ENCODE results near the gene MAP3K14. TPM values are rescaled to one million over a fixed set of nuclear protein-coding genes. Genes with fewer than 3 reads are reported as not detected.

Gene MAP3K14
- polyA plus RNA-seq, 1 of the 3 experiments (the other 2 are of a cell fraction): 11.9 TPM

DNA sequence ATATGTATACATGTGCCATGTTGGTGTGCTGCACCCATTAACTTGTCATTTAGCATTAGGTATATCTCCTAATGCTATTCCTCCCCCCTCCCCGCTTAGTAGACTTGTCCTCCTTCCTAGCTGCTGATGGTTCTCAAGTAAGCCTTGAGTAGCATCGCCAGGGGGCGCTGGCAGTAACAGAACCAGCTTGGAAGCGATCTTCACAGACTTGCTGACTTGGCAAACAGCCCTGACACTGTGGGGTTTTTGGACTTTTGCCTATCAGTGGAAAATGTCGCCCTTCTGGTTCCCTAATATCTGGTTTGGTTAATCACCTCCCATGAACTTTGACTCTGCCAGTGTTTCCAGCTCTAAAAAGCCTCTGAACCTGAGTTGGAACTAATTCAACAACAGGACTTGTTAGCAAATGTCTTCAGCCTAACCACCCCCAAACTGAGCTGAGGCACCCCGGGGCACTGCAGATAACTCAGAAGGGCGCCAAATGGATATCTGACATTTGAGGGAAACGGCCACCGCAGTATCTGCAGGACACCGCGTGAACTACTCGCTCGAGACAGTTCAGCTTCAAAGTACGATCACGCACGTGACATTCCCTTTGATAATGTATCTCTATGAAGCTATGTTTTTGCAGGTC, 39.5 kb downstream of the MAP3K14 start (continued):
- TF ChIP-seq, protein P1, sequence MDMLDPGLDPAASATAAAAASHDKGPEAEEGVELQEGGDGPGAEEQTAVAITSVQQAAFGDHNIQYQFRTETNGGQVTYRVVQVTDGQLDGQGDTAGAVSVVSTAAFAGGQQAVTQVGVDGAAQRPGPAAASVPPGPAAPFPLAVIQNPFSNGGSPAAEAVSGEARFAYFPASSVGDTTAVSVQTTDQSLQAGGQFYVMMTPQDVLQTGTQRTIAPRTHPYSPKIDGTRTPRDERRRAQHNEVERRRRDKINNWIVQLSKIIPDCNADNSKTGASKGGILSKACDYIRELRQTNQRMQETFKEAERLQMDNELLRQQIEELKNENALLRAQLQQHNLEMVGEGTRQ (IDR thresholded peaks at IDR 0.05; ENCODE audit: borderline replicate concordance, low read depth, low read length): no peak
- TF ChIP-seq EZH2phosphoT487 (IDR thresholded peaks at IDR 0.05; ENCODE audit: borderline replicate concordance, low read depth) (no peak), TAF1 (IDR thresholded peaks at IDR 0.05; ENCODE audit: borderline replicate concordance, low read depth, low read length) (no peak), FOXM1 (IDR thresholded peaks at IDR 0.05; ENCODE audit: low read depth) (no peak), RAD21 (IDR thresholded peaks at IDR 0.05; ENCODE audit: low read length) (peak; percentile 78), FOSL2 (IDR thresholded peaks at IDR 0.05; ENCODE audit: borderline replicate concordance, low read depth) (no peak)
- TF ChIP-seq, protein P2, sequence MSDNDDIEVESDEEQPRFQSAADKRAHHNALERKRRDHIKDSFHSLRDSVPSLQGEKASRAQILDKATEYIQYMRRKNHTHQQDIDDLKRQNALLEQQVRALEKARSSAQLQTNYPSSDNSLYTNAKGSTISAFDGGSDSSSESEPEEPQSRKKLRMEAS (IDR thresholded peaks at IDR 0.05; ENCODE audit: low read depth): no peak

DNA sequence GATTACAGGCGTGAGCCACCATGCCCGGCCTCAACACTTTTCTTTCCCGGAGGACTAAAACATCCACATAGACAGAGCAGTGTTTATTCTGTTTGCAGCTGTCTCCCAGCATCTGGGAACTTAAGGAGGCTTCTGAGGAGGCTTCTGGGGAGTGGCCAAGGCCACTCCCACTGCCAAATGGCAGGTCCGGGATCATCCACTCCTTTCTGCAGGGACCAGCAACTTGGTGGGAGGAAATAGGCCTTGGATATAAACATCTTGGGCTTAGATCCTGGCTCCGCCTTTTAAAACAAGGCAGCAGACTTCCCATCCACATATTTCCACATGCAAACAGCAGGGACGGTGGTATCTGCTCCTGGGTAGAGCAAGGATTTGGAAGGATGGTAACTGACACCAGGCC, 40.8 kb downstream of the MAP3K14 start:
- Histone ChIP-seq H2AFZ (ENCODE audit: low read depth) (no peak overlapping the region), H4K20me1 (ENCODE audit: insufficient read depth) (peaks cover 17% of the 10 kb centered on the region; the same call in 1 of the 2 replicates), H3K9me2 (no peaks in the 10 kb centered on the region), H3F3A (replicated peaks; ENCODE audit: insufficient read depth) (peaks cover 30% of the 10 kb centered on the region), H3K36me3 (replicated peaks in 1 of 2; ENCODE audit: control insufficient read depth in 1 of 2, insufficient read depth in 2 of 2, low read length in 1 of 2) (peaks cover 16 to 46% of the 10 kb centered on the region in 2 experiments), H3K27me3 (ENCODE audit: insufficient read depth) (no peaks in the 10 kb centered on the region), H3K79me2 (ENCODE audit: insufficient read depth) (peaks cover 4% of the 10 kb centered on the region; the same call in 1 of the 2 replicates), H3K4me3 (ENCODE audit: low read depth in 2 of 2, low read length in 1 of 2) (no peak overlapping the region), H3K4me1 (ENCODE audit: control insufficient read depth in 1 of 2, insufficient read depth in 2 of 2, low read depth in 1 of 2, low read length in 1 of 2) (peaks cover 6% of the 10 kb centered on the region in 2 experiments; a peak in 2 of 4 replicates), H3K9ac (no peak overlapping the region), H3K4me2 (no peak overlapping the region), H3K27ac (ENCODE audit: low read depth in 2 of 2, low read length in 1 of 2) (no peak overlapping the region), H3K9me3 (no peaks in the 10 kb centered on the region)
- CTCF ChIA-PET: interaction anchor here (1.1 to 4.1 kb wide), 6 partner anchors 29 to 118 kb away, joined by 3 to 51 read pairs (median 9); partner anchors contain the start of gene FMNL1
- POLR2A ChIA-PET: no interaction called here
- DNase-seq: no peak
- TF ChIP-seq CHD2 (IDR thresholded peaks at IDR 0.05; ENCODE audit: low read length, partially characterized antibody) (no peak), RXRA (IDR thresholded peaks at IDR 0.05; ENCODE audit: borderline replicate concordance, low read depth) (no peak)
- TF ChIP-seq, protein P2 (IDR thresholded peaks at IDR 0.05; ENCODE audit: low read depth): no peak
- TF ChIP-seq, protein P3, sequence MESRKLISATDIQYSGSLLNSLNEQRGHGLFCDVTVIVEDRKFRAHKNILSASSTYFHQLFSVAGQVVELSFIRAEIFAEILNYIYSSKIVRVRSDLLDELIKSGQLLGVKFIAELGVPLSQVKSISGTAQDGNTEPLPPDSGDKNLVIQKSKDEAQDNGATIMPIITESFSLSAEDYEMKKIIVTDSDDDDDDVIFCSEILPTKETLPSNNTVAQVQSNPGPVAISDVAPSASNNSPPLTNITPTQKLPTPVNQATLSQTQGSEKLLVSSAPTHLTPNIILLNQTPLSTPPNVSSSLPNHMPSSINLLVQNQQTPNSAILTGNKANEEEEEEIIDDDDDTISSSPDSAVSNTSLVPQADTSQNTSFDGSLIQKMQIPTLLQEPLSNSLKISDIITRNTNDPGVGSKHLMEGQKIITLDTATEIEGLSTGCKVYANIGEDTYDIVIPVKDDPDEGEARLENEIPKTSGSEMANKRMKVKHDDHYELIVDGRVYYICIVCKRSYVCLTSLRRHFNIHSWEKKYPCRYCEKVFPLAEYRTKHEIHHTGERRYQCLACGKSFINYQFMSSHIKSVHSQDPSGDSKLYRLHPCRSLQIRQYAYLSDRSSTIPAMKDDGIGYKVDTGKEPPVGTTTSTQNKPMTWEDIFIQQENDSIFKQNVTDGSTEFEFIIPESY (IDR thresholded peaks at IDR 0.05; ENCODE audit: borderline replicate concordance, low read depth): no peak
- WGBS (ENCODE audit: low lambda C conversion rate): 81% methylated on average over 6 of the region's 6 CpGs

All from SK-N-SH (cell line).